GM18517 (cell line): ENCODE data around the gene DERA.
A peak's percentile ranks its signal among the peaks of the same experiment; 100 is the strongest.
"Not testable (repeated sequence)": the region's sequence is repeated elsewhere in the genome, so short reads cannot be mapped to it uniquely, and the experiment has no call there.

Source experiments
- ATAC-seq: cut with Tn5 transposase; IDR thresholded peaks from one replicate; pipeline ENCODE4 v1.9.1; 2021; ENCODE audit warnings: mild to moderate bottlenecking, moderate library complexity; ENCODE audit not compliant: unreplicated experiment

Gene DERA

DNA sequence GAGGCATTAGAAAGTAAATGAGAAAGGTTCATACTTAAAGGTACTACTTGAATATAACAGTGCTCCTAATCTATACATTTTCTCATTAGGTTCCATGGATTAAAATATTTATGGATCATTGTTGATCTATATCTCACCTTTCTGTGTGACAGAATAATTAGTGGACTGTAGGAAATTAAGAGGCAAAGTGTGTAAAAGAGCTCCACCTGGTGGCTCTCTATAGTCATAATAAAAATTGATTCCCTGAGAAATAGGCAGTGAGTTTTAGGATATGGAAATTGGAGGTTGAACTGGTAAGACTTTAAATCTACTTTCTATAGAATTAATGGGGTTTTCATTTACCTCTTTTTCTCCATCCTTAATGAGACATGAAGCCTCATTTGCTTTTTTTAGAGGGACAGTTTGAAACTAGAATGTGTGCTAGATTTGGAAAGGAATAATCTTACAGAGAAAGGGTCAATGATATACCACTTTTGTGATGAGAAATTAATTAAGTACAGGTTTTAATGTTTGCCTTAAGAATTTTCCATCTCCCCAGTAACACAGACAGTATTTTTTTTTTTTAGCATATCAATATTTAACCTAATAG lies 11.8 kb upstream of the DERA start:
- ATAC-seq, result peak; percentile 73

DNA sequence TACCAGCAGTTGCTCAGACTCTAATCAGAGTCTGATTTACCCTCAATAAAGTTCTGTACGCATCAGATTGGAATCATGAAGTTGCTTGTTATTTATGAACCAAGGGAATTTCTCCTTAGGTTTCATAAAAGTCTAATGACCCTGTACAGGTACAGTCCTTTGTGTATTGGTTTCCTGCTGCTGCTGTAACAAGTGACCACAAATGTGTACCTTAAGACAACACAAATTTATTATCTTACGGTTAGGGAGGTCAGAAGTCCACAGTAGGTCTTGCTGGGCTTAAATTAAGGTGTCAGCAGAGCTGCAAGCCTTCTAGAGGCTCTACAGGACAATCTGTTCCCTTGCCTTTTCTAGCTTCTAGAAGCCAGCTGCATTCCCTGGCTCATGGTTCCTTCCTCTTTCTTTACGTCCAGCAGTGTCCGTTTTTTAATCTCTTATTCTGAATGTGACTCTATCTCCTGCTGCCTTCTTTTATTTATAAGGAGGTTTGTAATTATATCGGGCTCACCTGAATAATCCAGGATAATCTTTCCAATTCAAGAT lies 6.7 kb upstream of the DERA start:
- ATAC-seq, result no peak

DNA sequence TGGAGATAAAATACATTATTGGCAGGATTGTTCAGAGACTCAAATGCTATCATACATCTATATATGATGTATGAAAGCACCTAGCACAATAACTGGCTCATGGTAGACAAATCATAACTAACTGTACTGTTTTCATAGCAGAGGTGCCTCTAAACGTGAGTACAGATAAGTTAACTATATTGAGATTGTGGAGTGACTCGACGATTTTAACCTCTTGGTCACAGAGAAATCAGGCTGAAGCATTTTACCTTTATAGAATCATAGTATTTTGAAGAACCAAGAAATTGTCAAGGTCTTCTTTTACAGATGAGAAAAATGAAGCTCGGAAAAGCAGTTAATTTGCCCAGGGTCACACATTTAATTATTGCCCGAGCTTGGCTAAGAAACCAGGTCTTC lies 666 bp upstream of the DERA start:
- ATAC-seq, result no peak

- ATAC-seq, result not testable (repeated sequence)
These were observed 799 bp downstream of the DERA start for GRCh38 chr12:15911931-15912330.

- not testable (repeated sequence) for ATAC-seq
These were observed 3.0 kb downstream of the DERA start for GRCh38 chr12:15914131-15914530.

DNA sequence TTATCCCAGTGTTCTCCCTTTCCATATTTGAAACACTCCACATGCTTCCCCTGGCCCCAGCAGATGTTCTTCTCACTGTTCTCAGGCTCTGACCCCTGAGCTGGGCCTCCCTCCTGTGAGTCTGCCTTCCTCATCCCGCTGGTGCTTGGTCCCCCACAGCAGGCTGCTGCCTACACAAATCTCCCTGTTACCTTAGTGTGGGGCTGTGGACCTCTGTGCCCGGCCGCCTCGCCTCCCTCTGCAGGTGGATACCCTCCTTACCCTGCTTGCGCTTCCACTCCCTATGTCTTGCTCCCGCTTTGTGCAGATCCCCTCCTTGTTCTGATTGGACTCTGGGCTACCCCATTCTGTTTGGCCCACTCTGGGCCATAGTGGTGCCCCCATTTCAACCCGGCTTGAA lies 6.9 kb downstream of the DERA start:
- no peak for ATAC-seq

- no peak for ATAC-seq
These were observed 8.3 kb downstream of the DERA start for GRCh38 chr12:15919418-15919817.

DNA sequence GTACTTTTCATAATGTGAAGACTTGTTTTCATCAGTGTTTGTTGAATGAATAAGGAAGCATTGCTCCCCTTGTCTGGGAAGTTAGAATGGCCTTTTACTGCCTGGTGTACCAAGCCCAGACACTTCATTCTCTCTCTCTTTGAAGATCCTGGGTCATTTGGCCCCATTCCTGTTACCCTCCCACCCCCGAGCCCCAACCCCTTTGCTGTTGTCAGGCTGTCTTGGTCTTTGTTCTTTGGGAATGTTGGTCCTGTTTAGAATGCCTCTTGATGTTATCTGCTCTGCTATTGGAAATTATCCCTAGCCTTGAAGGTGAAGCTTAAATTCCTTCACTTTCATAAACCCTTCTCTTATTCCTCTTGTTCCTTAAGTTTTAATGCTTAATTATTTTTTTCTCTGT lies 13.8 kb downstream of the DERA start:
- ATAC-seq, result no peak

GRCh38 chr12:15928346-15928745 lies 17.2 kb downstream of the DERA start:
- ATAC-seq, result no peak

DNA sequence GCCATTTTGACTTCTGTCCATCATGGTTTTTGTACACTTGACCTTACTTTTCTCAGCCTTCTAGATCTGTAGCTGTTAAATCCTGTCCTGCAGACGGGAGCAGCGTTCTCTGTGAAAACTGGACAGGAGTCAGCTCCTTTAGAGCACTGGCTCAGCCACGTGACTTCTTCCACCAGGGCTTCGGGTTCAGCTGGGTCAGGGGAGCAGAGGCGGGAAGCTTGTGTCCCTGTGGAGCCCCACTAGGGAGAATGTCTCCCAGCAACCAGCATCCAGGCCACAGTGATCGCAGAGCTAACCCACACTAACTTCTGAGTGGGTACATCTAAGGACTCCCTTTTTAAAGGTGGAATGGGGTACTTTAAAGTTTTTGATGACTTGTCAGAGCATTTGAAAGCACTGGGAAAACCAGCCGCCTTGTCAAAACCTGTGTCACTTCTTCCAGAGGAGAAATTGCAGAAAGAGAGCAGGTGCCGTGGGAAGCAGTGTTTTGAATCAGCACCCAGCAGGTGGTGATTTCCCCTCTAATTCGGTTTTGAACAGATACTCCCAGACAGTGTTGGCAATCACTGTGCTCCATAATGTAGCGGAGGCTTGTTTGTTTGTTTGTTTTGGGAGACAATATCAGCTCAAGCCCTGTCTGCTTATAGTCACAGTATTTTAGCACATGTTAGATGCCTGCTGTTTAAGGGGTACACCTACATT lies 17.9 kb downstream of the DERA start:
- ATAC-seq, result no peak

- peak; percentile 73 for ATAC-seq
These were observed 20.5 kb downstream of the DERA start for GRCh38 chr12:15931590-15932053.

DNA sequence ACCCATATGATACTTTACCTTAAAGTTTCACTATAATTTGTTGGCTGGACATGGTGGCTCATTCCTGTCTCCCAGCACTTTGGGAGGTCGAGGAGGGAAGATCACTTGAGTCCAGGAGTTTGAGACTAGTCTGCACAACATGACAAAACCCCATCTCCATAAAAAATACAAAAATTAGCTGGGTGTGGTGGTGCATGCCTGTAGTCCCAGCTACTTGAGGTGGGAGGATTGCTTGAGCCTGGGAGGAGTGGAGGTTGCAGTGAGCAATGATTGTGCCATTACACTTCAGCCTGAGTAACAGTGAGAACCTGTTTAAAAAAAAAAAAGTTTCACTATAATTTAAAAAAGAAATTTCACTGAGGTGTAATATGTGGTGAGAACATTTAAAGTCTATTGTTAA lies 21.2 kb downstream of the DERA start:
- no peak for ATAC-seq

DNA sequence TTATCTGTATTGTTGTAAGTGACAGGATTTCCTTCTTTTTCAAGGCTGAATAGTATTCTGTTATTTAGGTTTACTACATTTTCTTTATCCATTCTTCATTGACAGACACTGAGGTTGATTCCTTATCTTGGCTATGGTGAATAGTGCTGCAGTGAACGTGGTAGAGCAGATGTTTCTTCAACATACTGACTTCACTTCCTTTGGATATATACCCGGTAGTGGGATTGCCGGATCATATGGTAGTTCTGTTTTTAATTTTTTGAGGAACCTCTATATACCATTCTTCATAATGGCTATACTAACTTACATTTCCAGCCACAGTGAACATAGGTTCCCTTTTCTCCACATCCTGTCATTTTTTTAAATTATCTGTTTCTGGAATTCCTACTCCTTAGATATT lies 21.8 kb downstream of the DERA start:
- ATAC-seq, result no peak

DNA sequence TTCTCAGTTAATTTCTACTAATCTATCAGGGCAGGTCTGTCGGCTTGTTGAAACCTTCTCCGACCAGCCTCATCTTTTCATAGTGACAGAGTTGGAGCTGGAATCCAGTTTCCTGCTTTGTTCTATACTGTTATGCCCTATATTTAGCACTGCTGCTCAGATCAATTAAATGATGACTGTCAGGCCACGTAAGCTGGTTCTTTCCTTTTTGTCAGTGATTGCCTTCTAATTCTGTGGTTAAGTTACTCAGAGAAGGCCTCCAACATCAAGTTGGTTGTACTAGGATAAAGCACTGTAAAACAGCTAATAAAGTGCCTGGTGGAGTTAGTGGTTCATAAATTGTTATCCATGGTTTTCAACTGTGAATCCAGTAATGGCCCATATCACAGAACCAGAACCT lies 22.6 kb downstream of the DERA start:
- ATAC-seq, result no peak

DNA sequence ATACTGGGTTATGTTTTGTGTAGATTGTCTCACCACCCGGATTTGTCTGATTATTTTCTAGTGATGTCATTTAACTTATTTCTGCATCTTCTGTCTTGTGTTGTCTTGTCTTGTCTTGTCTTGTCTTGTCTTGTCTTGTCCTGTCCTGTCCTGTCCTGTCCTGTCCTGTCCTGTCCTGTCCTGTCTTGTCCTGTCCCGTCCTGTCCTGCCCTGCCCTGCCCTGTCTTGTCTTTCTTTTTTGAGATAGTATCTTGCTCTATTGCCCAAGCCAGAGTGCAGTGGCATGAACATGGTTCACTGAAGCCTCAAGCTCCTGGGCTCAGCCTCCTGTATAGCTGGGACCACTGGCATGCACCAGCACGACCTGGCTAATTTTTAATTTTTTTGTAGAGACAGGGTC lies 25.6 kb downstream of the DERA start:
- ATAC-seq, result no peak

GRCh38 chr12:15937902-15938301 lies 26.8 kb downstream of the DERA start:
- ATAC-seq, result no peak

DNA sequence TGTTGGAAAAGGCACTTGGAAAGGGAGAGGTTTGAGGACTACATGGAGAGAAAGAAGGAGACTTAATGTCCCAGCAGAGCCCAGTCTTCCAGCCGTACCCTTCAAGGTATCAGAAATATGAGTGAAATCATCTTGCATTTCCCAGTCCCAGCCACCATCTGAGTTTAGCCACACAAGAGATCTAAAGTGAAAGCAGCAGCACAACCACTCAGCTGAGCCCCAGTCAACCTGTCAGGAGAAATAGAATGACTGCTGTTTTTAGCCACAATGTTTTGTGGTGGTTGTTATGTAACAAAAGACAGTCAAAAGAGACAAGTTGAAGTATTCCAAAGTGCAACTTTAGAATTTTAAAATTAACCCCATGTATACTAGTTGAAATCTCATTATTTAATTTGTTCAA lies 28.0 kb downstream of the DERA start:
- ATAC-seq, result no peak

GRCh38 chr12:15942475-15942874 lies 31.3 kb downstream of the DERA start:
- ATAC-seq, result no peak

DNA sequence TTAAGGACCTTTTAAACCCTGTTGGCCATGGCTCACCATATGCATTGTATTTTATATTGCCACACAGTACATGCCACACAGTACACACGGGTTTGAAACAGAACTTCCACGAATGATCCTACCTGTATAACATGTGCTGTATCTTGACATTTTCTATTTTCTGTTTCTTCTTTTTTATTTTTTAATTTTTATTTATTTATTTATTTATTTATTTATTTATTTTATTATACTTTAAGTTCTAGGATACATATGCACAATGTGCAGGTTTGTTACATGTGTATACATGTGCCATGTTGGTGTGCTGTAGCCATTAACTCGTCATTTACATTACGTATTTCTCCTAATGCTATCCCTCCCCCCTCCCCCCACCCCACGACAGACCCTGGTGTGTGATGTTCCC lies 32.4 kb downstream of the DERA start:
- ATAC-seq, result not testable (repeated sequence)

GRCh38 chr12:15948461-15948860 lies 37.3 kb downstream of the DERA start:
- ATAC-seq, result not testable (repeated sequence)

DNA sequence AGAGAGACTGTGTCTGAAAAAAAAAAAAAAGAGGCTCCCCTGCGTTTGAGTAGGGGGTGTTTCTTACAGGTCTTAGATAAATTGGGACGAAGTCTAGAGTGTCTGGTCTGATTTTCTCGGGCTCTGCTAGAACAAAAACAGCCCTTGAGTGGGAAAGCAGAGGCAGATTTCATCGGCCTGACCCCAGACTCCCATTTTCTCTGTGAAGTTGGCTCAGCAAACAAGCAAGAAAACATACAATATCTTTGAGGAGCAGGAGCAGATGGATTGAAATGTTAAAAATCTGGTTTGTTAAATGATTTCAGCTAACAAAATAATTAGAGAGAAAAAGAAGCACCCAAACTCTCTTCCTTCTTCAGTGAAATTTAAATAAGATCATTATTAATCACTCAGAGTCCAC lies 44.1 kb downstream of the DERA start:
- ATAC-seq, result no peak

GRCh38 chr12:15956010-15956409 lies 44.9 kb downstream of the DERA start:
- ATAC-seq, result no peak
